ENCODE results near the gene CPO.

GRCh38 chr2:206918263-206918662 lies 21.1 kb upstream of the CPO start:
- TF ChIP-seq CTCF (conservative IDR thresholded peaks at IDR 0.05; ENCODE audit: low read length): no peak
- TF ChIP-seq EZH2phosphoT487 (IDR thresholded peaks at IDR 0.05; ENCODE audit: borderline replicate concordance): no peak

All from Loucy (cell line).